WERI-Rb-1 (cell line): ENCODE results near the gene PLEKHH1.

ENCODE experiments used
- DNase-seq: peaks from one replicate; pipeline ENCODE4 v3.0.0-alpha.2; 2020
- H3K27ac ChIP-seq: fragments of 250-450 bp; sonication (Bioruptor Pico); 2 replicates; pipeline ENCODE4 v1.5.1; 2020; ENCODE audit warnings: mild to moderate bottlenecking, moderate library complexity
- H3K27me3 ChIP-seq: fragments of 250-450 bp; sonication (Bioruptor Pico); 2 replicates; pipeline ENCODE4 v1.5.1; 2021; ENCODE audit warnings: mild to moderate bottlenecking, low read depth, moderate library complexity; ENCODE audit not compliant: insufficient read depth, severe bottlenecking
- H3K36me3 ChIP-seq: fragments of 250-450 bp; sonication (Bioruptor Pico); 2 replicates; pipeline ENCODE4 v1.5.1; 2020; ENCODE audit warnings: mild to moderate bottlenecking, moderate library complexity
- H3K4me3 ChIP-seq: 2 replicates; pipeline ENCODE4 v1.5.1; 2011; ENCODE audit warnings: low read depth, mild to moderate bottlenecking, control low read depth, low read length
- H3K9me3 ChIP-seq: fragments of 250-450 bp; sonication (Bioruptor Pico); 2 replicates; pipeline ENCODE4 v1.5.1; 2021; ENCODE audit warnings: mild to moderate bottlenecking, moderate library complexity; ENCODE audit not compliant: severe bottlenecking
- TF ChIP-seq, protein P1 (sequence below): IDR thresholded peaks from 2 replicates; pipeline ENCODE4 v1.5.1; 2011; ENCODE audit warnings: low read depth, mild to moderate bottlenecking, control low read depth, inconsistent platforms, low read length

Gene PLEKHH1

DNA sequence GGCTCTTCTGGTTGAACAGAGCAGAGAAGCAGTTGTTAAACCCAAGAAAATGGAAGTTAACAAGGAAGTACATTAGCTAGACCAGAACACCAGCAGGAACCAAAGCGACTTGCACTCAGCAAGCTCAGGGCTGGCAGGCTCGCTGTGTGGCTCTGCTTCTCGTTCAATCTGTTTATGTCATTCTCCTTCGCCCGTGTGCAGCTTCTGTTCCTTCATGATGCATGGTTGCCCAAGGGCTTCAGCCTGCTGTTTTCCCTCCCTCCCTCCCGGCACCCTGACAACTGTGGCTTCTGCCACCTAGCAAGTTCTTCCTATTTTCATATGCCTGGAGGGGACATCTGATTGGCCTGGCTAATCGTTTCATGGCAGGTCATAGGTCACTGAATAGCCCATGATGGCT lies 41.7 kb downstream of the PLEKHH1 start:
- Histone ChIP-seq H3K4me3 (no peak overlapping the region), H3K27ac (no peak overlapping the region), H3K27me3 (no peaks in the 10 kb centered on the region), H3K9me3 (no peaks in the 10 kb centered on the region), H3K36me3 (no peaks in the 10 kb centered on the region)
- TF ChIP-seq, protein P1, sequence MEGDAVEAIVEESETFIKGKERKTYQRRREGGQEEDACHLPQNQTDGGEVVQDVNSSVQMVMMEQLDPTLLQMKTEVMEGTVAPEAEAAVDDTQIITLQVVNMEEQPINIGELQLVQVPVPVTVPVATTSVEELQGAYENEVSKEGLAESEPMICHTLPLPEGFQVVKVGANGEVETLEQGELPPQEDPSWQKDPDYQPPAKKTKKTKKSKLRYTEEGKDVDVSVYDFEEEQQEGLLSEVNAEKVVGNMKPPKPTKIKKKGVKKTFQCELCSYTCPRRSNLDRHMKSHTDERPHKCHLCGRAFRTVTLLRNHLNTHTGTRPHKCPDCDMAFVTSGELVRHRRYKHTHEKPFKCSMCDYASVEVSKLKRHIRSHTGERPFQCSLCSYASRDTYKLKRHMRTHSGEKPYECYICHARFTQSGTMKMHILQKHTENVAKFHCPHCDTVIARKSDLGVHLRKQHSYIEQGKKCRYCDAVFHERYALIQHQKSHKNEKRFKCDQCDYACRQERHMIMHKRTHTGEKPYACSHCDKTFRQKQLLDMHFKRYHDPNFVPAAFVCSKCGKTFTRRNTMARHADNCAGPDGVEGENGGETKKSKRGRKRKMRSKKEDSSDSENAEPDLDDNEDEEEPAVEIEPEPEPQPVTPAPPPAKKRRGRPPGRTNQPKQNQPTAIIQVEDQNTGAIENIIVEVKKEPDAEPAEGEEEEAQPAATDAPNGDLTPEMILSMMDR, result no peak
- DNase-seq, result no peak

DNA sequence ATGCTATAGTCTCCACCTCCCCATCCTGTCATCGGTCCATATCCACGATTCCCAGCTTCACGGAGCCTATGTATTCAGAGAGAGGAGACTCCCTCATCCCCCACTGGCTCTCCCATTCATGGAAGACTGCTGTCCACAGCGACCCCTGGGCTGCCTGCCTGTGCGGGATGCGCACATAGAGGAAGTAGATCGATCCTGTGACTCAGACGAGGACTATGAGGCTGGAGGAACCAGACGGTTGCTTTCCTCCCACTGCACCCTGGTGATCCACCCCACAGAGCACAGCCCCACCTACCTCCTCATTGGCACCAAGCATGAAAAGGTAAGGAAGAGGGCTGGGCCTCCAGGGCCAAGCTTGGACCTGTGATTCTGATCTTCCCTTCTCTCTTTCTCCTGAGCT lies 42.6 kb downstream of the PLEKHH1 start:
- TF ChIP-seq, protein P1, result no peak
- no peak overlapping the region for H3K27ac ChIP-seq
- no peaks in the 10 kb centered on the region for H3K27me3 ChIP-seq
- DNase-seq, result no peak
- H3K9me3 ChIP-seq, result no peaks in the 10 kb centered on the region
- no peaks in the 10 kb centered on the region for H3K36me3 ChIP-seq
- H3K4me3 ChIP-seq, result no peak overlapping the region

DNA sequence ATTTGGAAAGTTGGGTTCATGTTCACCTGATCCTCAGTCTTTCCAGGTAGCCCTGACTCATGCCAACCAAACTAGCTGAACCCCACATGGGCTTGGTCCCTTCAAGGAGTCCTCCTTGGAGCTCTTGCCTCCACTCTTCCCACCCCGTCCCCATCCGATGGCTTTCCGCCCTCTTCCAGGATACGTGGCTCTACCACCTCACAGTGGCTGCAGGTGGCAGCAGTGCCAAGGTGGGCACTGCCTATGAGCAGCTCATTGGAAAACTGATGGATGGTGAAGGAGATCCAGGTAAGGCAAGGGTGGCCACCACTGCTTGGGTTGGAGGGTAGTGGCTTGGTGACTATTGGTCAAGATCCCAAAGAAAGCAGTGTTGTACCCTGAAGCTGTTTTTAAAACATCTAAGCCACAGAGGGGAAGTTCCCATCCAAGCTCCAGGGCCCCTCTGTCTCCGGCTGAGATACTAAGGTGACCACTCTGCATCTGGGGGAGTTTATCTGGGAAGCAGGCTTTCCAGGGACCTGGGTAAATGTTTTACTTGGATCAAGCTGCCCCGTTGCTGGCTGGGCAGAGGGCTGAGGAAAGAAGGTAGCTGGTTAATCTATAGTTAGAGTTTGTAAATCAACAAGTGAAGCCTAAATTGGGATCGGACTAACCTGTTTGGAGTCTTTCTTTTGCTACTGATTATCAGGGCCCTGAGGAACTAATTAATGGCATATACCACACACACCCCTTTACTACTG lies 43.3 kb downstream of the PLEKHH1 start:
- TF ChIP-seq, protein P1, result no peak
- H3K27me3 ChIP-seq, result no peaks in the 10 kb centered on the region
- no peaks in the 10 kb centered on the region for H3K9me3 ChIP-seq
- no peak overlapping the region for H3K27ac ChIP-seq
- DNase-seq, result no peak
- no peaks in the 10 kb centered on the region for H3K36me3 ChIP-seq
- H3K4me3 ChIP-seq, result no peak overlapping the region

DNA sequence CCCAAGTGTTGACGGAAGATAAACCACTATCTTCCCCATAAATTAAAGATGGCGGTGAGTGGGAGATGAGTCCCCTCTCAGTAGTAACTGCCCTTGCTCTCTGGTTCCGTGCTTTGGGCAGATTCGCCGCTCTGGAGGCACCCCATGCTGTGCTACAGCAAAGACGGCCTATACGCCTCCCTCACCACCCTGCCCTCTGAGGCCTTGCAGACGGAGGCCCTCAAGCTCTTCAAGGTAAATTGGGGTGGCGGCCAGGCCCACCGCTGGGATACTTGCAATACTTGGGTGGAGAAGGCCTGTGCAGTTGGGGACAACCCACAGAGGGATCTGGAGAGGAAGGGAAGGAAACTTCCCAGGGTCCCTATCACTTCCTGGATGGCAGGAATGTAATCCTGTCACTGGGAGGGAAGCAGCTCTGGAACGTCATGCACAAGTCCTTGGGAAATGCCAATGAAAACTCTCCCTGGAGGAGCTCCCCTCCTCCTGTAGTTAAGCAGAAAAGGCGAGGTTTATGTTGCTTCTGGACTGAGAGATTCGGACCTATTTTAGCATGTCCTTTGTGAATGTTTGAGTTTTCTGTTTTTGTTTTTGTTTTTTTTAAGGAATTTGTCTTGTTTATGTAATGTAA lies 44.2 kb downstream of the PLEKHH1 start:
- TF ChIP-seq, protein P1, result no peak
- no peaks in the 10 kb centered on the region for H3K36me3 ChIP-seq

DNA sequence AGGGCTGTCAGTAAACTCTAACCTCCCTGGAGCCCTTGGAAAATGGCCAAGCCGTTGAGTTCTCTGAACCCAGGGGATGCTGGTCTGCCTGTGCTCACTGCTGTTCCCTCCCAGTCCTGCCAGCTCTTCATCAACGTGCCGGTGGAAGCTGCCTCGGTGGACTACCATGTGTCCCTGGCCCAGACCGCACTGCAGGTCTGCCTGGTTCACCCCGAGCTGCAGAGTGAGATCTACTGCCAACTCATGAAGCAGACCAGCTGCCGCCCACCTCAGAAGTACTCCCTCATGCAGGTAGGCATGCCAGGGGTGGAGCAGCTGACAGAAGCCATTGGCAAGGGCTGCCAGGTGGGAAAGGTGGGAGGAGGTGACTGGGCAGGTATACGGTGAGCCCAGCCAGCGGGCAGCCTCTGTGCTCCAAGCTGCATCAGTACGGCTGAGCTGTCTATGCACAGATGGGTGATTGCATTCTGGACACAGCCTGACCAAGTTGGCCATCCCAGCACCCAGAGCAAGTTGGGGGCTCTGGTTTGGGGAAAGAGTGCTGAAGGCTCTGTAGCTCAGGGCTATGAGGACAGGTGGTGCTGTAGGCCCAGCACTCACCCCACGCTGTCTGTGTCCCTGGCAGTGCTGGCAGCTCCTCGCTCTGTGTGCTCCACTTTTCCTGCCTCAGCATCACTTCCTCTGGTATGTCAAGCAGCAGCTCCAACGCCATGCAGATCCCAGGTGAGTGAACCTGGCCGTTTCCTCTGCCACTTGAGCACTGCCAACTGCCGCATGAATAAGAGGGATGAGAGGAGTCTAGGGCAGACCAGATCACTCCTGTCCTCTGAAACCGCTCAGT lies 45.0 kb downstream of the PLEKHH1 start:
- Histone ChIP-seq H3K27ac (no peak overlapping the region), H3K27me3 (no peaks in the 10 kb centered on the region), H3K4me3 (no peak overlapping the region), H3K36me3 (no peaks in the 10 kb centered on the region), H3K9me3 (no peaks in the 10 kb centered on the region)
- no peak for DNase-seq
- TF ChIP-seq, protein P1, result no peak

More for the DNA sequence above, 44.2 kb downstream of the PLEKHH1 start:
- no peak for DNase-seq
- H3K9me3 ChIP-seq, result no peaks in the 10 kb centered on the region
- no peaks in the 10 kb centered on the region for H3K27me3 ChIP-seq
- H3K27ac ChIP-seq, result no peak overlapping the region
- H3K4me3 ChIP-seq, result no peak overlapping the region
